HG02759 (cell line): ENCODE measurements around the gene CBX5.
"Not testable (repeated sequence)": the region's sequence is repeated elsewhere in the genome, so short reads cannot be mapped to it uniquely, and the experiment has no call there.

ENCODE experiments used
- ATAC-seq: cut with Tn5 transposase; IDR thresholded peaks from one replicate; pipeline ENCODE4 v1.9.1; 2021; ENCODE audit warnings: mild to moderate bottlenecking, moderate library complexity; ENCODE audit not compliant: unreplicated experiment

The CBX5 gene

GRCh38 chr12:54228471-54228870 is 51.5 kb downstream of the CBX5 start:
- ATAC-seq, result no peak

GRCh38 chr12:54227927-54228326 is 52.0 kb downstream of the CBX5 start:
- ATAC-seq, result not testable (repeated sequence)

GRCh38 chr12:54227376-54227775 is 52.5 kb downstream of the CBX5 start:
- no peak for ATAC-seq

- no peak for ATAC-seq
Measured at GRCh38 chr12:54225666-54226065, 54.3 kb downstream of the CBX5 start.

GRCh38 chr12:54222609-54223008 is 57.3 kb downstream of the CBX5 start:
- no peak for ATAC-seq

- no peak for ATAC-seq
Measured at GRCh38 chr12:54221402-54221984, 58.4 kb downstream of the CBX5 start.

- ATAC-seq, result no peak
Measured at GRCh38 chr12:54220567-54220966, 59.4 kb downstream of the CBX5 start.

GRCh38 chr12:54220092-54220557 is 59.8 kb downstream of the CBX5 start:
- peak; percentile 37 for ATAC-seq

GRCh38 chr12:54217774-54218241 is 62.1 kb downstream of the CBX5 start:
- ATAC-seq, result no peak

GRCh38 chr12:54216797-54217661 is 62.9 kb downstream of the CBX5 start:
- peak; percentile 34 for ATAC-seq

- no peak for ATAC-seq
Measured at GRCh38 chr12:54215989-54216796, 63.7 kb downstream of the CBX5 start.

- peak; percentile 80 for ATAC-seq
Measured at GRCh38 chr12:54214553-54215406, 65.1 kb downstream of the CBX5 start.

GRCh38 chr12:54213079-54213478 is 66.8 kb downstream of the CBX5 start:
- ATAC-seq, result no peak

- no peak for ATAC-seq
Measured at GRCh38 chr12:54211920-54212319, 68.0 kb downstream of the CBX5 start.

GRCh38 chr12:54210400-54210790 is 69.5 kb downstream of the CBX5 start:
- no peak for ATAC-seq

- no peak for ATAC-seq
Measured at GRCh38 chr12:54208591-54208990, 71.3 kb downstream of the CBX5 start.

- peak; percentile 61 for ATAC-seq
Measured at GRCh38 chr12:54207539-54208294, 72.2 kb downstream of the CBX5 start.

GRCh38 chr12:54206791-54207190 is 73.1 kb downstream of the CBX5 start:
- ATAC-seq, result no peak

GRCh38 chr12:54204316-54204715 is 75.6 kb downstream of the CBX5 start:
- no peak for ATAC-seq
